Measurements from ENCODE around the gene CSTPP1. TPM values are rescaled to one million over a fixed set of nuclear protein-coding genes. Genes with fewer than 3 reads are reported as not detected.

Gene CSTPP1
- total and polyA plus RNA-seq, 2 donors (not counting 3 experiments of a cell fraction or from before 2014, with no cell fraction given), result 25.9 to 38.2 TPM

- Histone ChIP-seq H3K79me2 (ENCODE audit: control insufficient read depth, insufficient read depth, low read length) (no peaks in the 10 kb centered on the region), H3K4me1 (ENCODE audit: control insufficient read depth, extremely low read depth, insufficient read depth, low read length) (peaks cover 2% of the 10 kb centered on the region), H3K27me3 (ENCODE audit: control insufficient read depth in 2 of 2, insufficient read depth in 2 of 2, low read length in 2 of 2) (no peaks in the 10 kb centered on the region), H3K9me3 (replicated peaks; ENCODE audit: control insufficient read depth, insufficient read depth, low read length) (no peaks in the 10 kb centered on the region), H3K9ac (replicated peaks; ENCODE audit: extremely low read depth, insufficient read depth, low read length) (no peak overlapping the region), H3K27ac (ENCODE audit: insufficient read depth, low read depth, low read length) (no peak overlapping the region), H3K4me2 (ENCODE audit: insufficient read depth, low read length) (no peak overlapping the region), H3K4me3 (replicated peaks in 1 of 3; ENCODE audit: insufficient read depth in 1 of 3, low read depth in 1 of 3, low read length in 3 of 3) (no peak overlapping the region), H2AFZ (ENCODE audit: low read depth, low read length) (no peak overlapping the region), H4K20me1 (replicated peaks; ENCODE audit: control insufficient read depth, extremely low read depth, insufficient read depth, low read length) (no peaks in the 10 kb centered on the region), H3K36me3 (ENCODE audit: control insufficient read depth in 2 of 2, extremely low read depth in 1 of 2, insufficient read depth in 2 of 2, low read length in 2 of 2) (no peaks in the 10 kb centered on the region), H3K9me1 (replicated peaks; ENCODE audit: control insufficient read depth, extremely low read depth, insufficient read depth, low read length) (no peaks in the 10 kb centered on the region)
- DNase-seq (ENCODE audit: low read depth, low spot score) (peak; percentile 23), FAIRE-seq (no peak)
- CTCF ChIA-PET, result interaction anchor here (1.0 kb wide), 1 partner anchor 9 kb away, joined by 3 read pairs; no protein-coding TSS in a partner anchor
- BruUV-seq (replicated peaks), result no TSS peak
- POLR2A ChIA-PET, result no interaction called here
- TF ChIP-seq POLR2A (IDR thresholded peaks at IDR 0.05; ENCODE audit: low read depth, low read length) (no peak), GATA2 (IDR thresholded peaks at IDR 0.05; ENCODE audit: insufficient read depth, insufficient read length, low read depth, low read length) (peak; percentile 56), CTCF (IDR thresholded peaks at IDR 0.05; ENCODE audit: extremely low read depth in 1 of 2, insufficient read depth in 1 of 2, low read depth in 1 of 2, low read length in 2 of 2) (no peak)
- intact Hi-C loops (cut with micrococcal nuclease), result no loop called here
- dilution Hi-C loops (cut with MboI; ENCODE audit: extremely low pct_ligation_motif_present, low sequenced_read_pairs), result no loop called here
Observed at GRCh38 chr11:47124675-47125074, 188.1 kb downstream of the CSTPP1 start.

- TF ChIP-seq MAX (IDR thresholded peaks at IDR 0.05; ENCODE audit: insufficient read depth, insufficient read length) (no peak), JUN (IDR thresholded peaks at IDR 0.05; ENCODE audit: borderline replicate concordance, insufficient read depth, insufficient read length, low read depth) (no peak), MYC (IDR thresholded peaks at IDR 0.05; ENCODE audit: low read depth, low read length) (no peak), GATA2 (IDR thresholded peaks at IDR 0.05; ENCODE audit: insufficient read depth, insufficient read length, low read depth, low read length) (no peak), CTCF (IDR thresholded peaks at IDR 0.05; ENCODE audit: extremely low read depth in 1 of 2, insufficient read depth in 1 of 2, low read depth in 1 of 2, low read length in 2 of 2) (no peak), FOS (IDR thresholded peaks at IDR 0.05; ENCODE audit: borderline replicate concordance, insufficient read depth, low read length) (no peak), POLR2A (IDR thresholded peaks at IDR 0.05; ENCODE audit: low read depth, low read length) (no peak), POLR2AphosphoS5 (IDR thresholded peaks at IDR 0.05; ENCODE audit: insufficient read depth, low read depth, low read length) (no peak), EZH2 (IDR thresholded peaks at IDR 0.05; ENCODE audit: borderline replicate concordance, low read depth, low read length, severe bottlenecking) (no peak)
- dilution Hi-C loops (cut with MboI; ENCODE audit: extremely low pct_ligation_motif_present, low sequenced_read_pairs), result no loop called here
- H2AFZ ChIP-seq (ENCODE audit: low read depth, low read length), result no peak overlapping the region
- BruUV-seq (replicated peaks), result no TSS peak
- FAIRE-seq (no peak), DNase-seq (ENCODE audit: low read depth, low spot score) (no peak)
- ChIA-PET POLR2A (no interaction called here), CTCF (interaction anchor here (1.0 kb wide), 1 partner anchor 9 kb away, joined by 3 read pairs; no protein-coding TSS in a partner anchor)
- no peaks in the 10 kb centered on the region for H3K9me1 ChIP-seq (replicated peaks; ENCODE audit: control insufficient read depth, extremely low read depth, insufficient read depth, low read length)
- no peaks in the 10 kb centered on the region for H4K20me1 ChIP-seq (replicated peaks; ENCODE audit: control insufficient read depth, extremely low read depth, insufficient read depth, low read length)
- intact Hi-C loops (cut with micrococcal nuclease), result no loop called here
- H3K27ac ChIP-seq (ENCODE audit: insufficient read depth, low read depth, low read length), result no peak overlapping the region
- no peaks in the 10 kb centered on the region for H3K36me3 ChIP-seq (ENCODE audit: control insufficient read depth in 2 of 2, extremely low read depth in 1 of 2, insufficient read depth in 2 of 2, low read length in 2 of 2)
- H3K4me1 ChIP-seq (ENCODE audit: control insufficient read depth, extremely low read depth, insufficient read depth, low read length), result peaks cover 2% of the 10 kb centered on the region
- no peak overlapping the region for H3K9ac ChIP-seq (replicated peaks; ENCODE audit: extremely low read depth, insufficient read depth, low read length)
- H3K4me2 ChIP-seq (ENCODE audit: insufficient read depth, low read length), result no peak overlapping the region
- H3K27me3 ChIP-seq (ENCODE audit: control insufficient read depth in 2 of 2, insufficient read depth in 2 of 2, low read length in 2 of 2), result no peaks in the 10 kb centered on the region
- no peaks in the 10 kb centered on the region for H3K79me2 ChIP-seq (ENCODE audit: control insufficient read depth, insufficient read depth, low read length)
- no peak overlapping the region for H3K4me3 ChIP-seq (replicated peaks in 1 of 3; ENCODE audit: insufficient read depth in 1 of 3, low read depth in 1 of 3, low read length in 3 of 3)
- H3K9me3 ChIP-seq (replicated peaks; ENCODE audit: control insufficient read depth, insufficient read depth, low read length), result no peaks in the 10 kb centered on the region
Observed at GRCh38 chr11:47125083-47125482, 188.5 kb downstream of the CSTPP1 start.

Data from endothelial cell of umbilical vein (primary cell).